GM19455 (cell line): ENCODE data around the gene RASAL2.
"Not testable (repeated sequence)": the region's sequence is repeated elsewhere in the genome, so short reads cannot be mapped to it uniquely, and the experiment has no call there.

Experiments used
- ATAC-seq: cut with Tn5 transposase; IDR thresholded peaks from one replicate; pipeline ENCODE4 v1.9.1; 2021; ENCODE audit not compliant: unreplicated experiment

RASAL2 gene

GRCh38 chr1:178223289-178223688 is 129.4 kb downstream of the RASAL2 start:
- ATAC-seq, result no peak

GRCh38 chr1:178224358-178224757 is 130.5 kb downstream of the RASAL2 start:
- no peak for ATAC-seq

GRCh38 chr1:178230881-178231409 is 137.0 kb downstream of the RASAL2 start:
- ATAC-seq, result no peak

- no peak for ATAC-seq
Observed at GRCh38 chr1:178232108-178232507, 138.2 kb downstream of the RASAL2 start.

GRCh38 chr1:178232949-178233348 is 139.0 kb downstream of the RASAL2 start:
- no peak for ATAC-seq

GRCh38 chr1:178237121-178237520 is 143.2 kb downstream of the RASAL2 start:
- ATAC-seq, result no peak

GRCh38 chr1:178238722-178239510 is 145.0 kb downstream of the RASAL2 start:
- no peak for ATAC-seq

GRCh38 chr1:178241057-178241456 is 147.2 kb downstream of the RASAL2 start:
- ATAC-seq, result no peak

GRCh38 chr1:178241837-178242236 is 147.9 kb downstream of the RASAL2 start:
- ATAC-seq, result no peak

GRCh38 chr1:178243119-178243518 is 149.2 kb downstream of the RASAL2 start:
- ATAC-seq, result no peak

GRCh38 chr1:178243890-178244289 is 150.0 kb downstream of the RASAL2 start:
- no peak for ATAC-seq

GRCh38 chr1:178248284-178248683 is 154.4 kb downstream of the RASAL2 start:
- ATAC-seq, result not testable (repeated sequence)

- ATAC-seq, result not testable (repeated sequence)
Observed at GRCh38 chr1:178253581-178253980, 159.7 kb downstream of the RASAL2 start.

- ATAC-seq, result no peak
Observed at GRCh38 chr1:178254433-178254832, 160.5 kb downstream of the RASAL2 start.

GRCh38 chr1:178258536-178258935 is 164.6 kb downstream of the RASAL2 start:
- no peak for ATAC-seq

GRCh38 chr1:178262120-178262500 is 168.2 kb downstream of the RASAL2 start:
- no peak for ATAC-seq

GRCh38 chr1:178263341-178263740 is 169.4 kb downstream of the RASAL2 start:
- no peak for ATAC-seq

GRCh38 chr1:178266113-178266512 is 172.2 kb downstream of the RASAL2 start:
- ATAC-seq, result no peak

- no peak for ATAC-seq
Observed at GRCh38 chr1:178266619-178267066, 172.7 kb downstream of the RASAL2 start.

- ATAC-seq, result no peak
Observed at GRCh38 chr1:178267646-178268094, 173.8 kb downstream of the RASAL2 start.

GRCh38 chr1:178271471-178271870 is 177.6 kb downstream of the RASAL2 start:
- no peak for ATAC-seq

- no peak for ATAC-seq
Observed at GRCh38 chr1:178273707-178274410, 180.0 kb downstream of the RASAL2 start.
